ENCODE data around the gene VAC14.

GRCh38 chr16:70646260-70647241, 154.4 kb downstream of the VAC14 start, which contains the start of gene IL34:
- TF ChIP-seq, protein P1, sequence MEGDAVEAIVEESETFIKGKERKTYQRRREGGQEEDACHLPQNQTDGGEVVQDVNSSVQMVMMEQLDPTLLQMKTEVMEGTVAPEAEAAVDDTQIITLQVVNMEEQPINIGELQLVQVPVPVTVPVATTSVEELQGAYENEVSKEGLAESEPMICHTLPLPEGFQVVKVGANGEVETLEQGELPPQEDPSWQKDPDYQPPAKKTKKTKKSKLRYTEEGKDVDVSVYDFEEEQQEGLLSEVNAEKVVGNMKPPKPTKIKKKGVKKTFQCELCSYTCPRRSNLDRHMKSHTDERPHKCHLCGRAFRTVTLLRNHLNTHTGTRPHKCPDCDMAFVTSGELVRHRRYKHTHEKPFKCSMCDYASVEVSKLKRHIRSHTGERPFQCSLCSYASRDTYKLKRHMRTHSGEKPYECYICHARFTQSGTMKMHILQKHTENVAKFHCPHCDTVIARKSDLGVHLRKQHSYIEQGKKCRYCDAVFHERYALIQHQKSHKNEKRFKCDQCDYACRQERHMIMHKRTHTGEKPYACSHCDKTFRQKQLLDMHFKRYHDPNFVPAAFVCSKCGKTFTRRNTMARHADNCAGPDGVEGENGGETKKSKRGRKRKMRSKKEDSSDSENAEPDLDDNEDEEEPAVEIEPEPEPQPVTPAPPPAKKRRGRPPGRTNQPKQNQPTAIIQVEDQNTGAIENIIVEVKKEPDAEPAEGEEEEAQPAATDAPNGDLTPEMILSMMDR (IDR thresholded peaks at IDR 0.05; ENCODE audit: insufficient read depth, low read length): no peak
- TF ChIP-seq POLR2AphosphoS5 (IDR thresholded peaks at IDR 0.05; ENCODE audit: low read depth) (no peak), GABPA (IDR thresholded peaks at IDR 0.05; ENCODE audit: low read depth) (no peak)
- TF ChIP-seq, protein P2, sequence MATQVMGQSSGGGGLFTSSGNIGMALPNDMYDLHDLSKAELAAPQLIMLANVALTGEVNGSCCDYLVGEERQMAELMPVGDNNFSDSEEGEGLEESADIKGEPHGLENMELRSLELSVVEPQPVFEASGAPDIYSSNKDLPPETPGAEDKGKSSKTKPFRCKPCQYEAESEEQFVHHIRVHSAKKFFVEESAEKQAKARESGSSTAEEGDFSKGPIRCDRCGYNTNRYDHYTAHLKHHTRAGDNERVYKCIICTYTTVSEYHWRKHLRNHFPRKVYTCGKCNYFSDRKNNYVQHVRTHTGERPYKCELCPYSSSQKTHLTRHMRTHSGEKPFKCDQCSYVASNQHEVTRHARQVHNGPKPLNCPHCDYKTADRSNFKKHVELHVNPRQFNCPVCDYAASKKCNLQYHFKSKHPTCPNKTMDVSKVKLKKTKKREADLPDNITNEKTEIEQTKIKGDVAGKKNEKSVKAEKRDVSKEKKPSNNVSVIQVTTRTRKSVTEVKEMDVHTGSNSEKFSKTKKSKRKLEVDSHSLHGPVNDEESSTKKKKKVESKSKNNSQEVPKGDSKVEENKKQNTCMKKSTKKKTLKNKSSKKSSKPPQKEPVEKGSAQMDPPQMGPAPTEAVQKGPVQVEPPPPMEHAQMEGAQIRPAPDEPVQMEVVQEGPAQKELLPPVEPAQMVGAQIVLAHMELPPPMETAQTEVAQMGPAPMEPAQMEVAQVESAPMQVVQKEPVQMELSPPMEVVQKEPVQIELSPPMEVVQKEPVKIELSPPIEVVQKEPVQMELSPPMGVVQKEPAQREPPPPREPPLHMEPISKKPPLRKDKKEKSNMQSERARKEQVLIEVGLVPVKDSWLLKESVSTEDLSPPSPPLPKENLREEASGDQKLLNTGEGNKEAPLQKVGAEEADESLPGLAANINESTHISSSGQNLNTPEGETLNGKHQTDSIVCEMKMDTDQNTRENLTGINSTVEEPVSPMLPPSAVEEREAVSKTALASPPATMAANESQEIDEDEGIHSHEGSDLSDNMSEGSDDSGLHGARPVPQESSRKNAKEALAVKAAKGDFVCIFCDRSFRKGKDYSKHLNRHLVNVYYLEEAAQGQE (IDR thresholded peaks at IDR 0.05; ENCODE audit: insufficient replicate concordance, low read depth): no peak
